HepG2 (cell line): Measurements from ENCODE around the gene SERPINA6. TPM values are rescaled to one million over a fixed set of nuclear protein-coding genes. Genes with fewer than 3 reads are reported as not detected.

ENCODE experiments used
- CREB1 ChIP-seq, 2 experiments: fragments of 450-650 bp in 1 of 2; IDR thresholded peaks; 2 replicates each; pipeline ENCODE4 v1.6.1; 2016 to 2017; ENCODE audit warnings: control low read depth in 1 of 2, mild to moderate bottlenecking in 1 of 2, missing compliant biosample characterization in 1 of 2, missing genetic modification characterization in 1 of 2
- MTA3 ChIP-seq: sonication (generic); formaldehyde crosslinking; IDR thresholded peaks from 2 replicates; pipeline ENCODE4 v1.4.0; 2020; ENCODE audit warnings: missing genetic modification reagents
- NFKB2 ChIP-seq: sonication (generic); formaldehyde crosslinking; IDR thresholded peaks from 2 replicates; pipeline ENCODE4 v1.4.0; 2020; ENCODE audit warnings: missing genetic modification reagents, borderline replicate concordance
- PRDM10 ChIP-seq: sonication (generic); formaldehyde crosslinking; IDR thresholded peaks from 2 replicates; pipeline ENCODE4 v1.4.0; 2020; ENCODE audit warnings: low read depth, missing genetic modification reagents
- RAD21 ChIP-seq: fragments of 450-650 bp; formaldehyde crosslinking; IDR thresholded peaks from 2 replicates; pipeline ENCODE4 v1.5.0; 2020; ENCODE audit warnings: mild to moderate bottlenecking
- RBAK ChIP-seq: sonication (generic); formaldehyde crosslinking; IDR thresholded peaks from 2 replicates; pipeline ENCODE4 v1.5.1; 2020; ENCODE audit warnings: mild to moderate bottlenecking, missing genetic modification reagents
- TRIM22 ChIP-seq: fragments of 450-650 bp; IDR thresholded peaks from 2 replicates; pipeline ENCODE4 v1.6.1; 2017
- ZNF282 ChIP-seq: fragments of 450-650 bp; IDR thresholded peaks from 2 replicates; pipeline ENCODE4 v1.6.1; 2018; ENCODE audit not compliant: partially characterized antibody
- ZNF350 ChIP-seq: sonication (generic); formaldehyde crosslinking; IDR thresholded peaks from 2 replicates; pipeline ENCODE4 v1.4.0; 2020; ENCODE audit warnings: mild to moderate bottlenecking, low read depth, missing genetic modification reagents, borderline replicate concordance
- ZNF567 ChIP-seq: sonication (generic); formaldehyde crosslinking; IDR thresholded peaks from 2 replicates; pipeline ENCODE4 v1.8.1; 2023; ENCODE audit warnings: mild to moderate bottlenecking, missing genetic modification reagents, borderline replicate concordance
- ZNF670 ChIP-seq: sonication (generic); formaldehyde crosslinking; IDR thresholded peaks from 2 replicates; pipeline ENCODE4 v1.8.0; 2022; ENCODE audit warnings: mild to moderate bottlenecking, missing genetic modification reagents, borderline replicate concordance
- polyA plus RNA-seq, 8 experiments: library from polyadenylated mRNA; depleted of rRNA in 3 of 8; stranded (reverse) in 7 of 8; unstranded in 1 of 8; fragments of >200 nt; fragmentation: Illumina TruSeq in 4 of 8; extraction: Trizol in 4 of 8; gene quantifications; 2 replicates each; pipeline versions ENCODE4 v1.2.1 to v1.2.3, GENCODE V29; 2011 to 2016; ENCODE audit warnings: low read depth in 4 of 8, missing spikeins in 1 of 8, mixed read lengths in 1 of 8; ENCODE audit not compliant: insufficient read depth in 1 of 8
- total RNA-seq, 5 experiments: library from RNA; depleted of rRNA; stranded (reverse); fragments of >200 nt; fragmentation: Illumina TruSeq; extraction: Trizol; gene quantifications; 2 replicates each; pipeline ENCODE4 v1.2.3, GENCODE V29; 2016; ENCODE audit warnings: low read depth in 1 of 5
- TF ChIP-seq, protein P1 (sequence below): sonication (generic); formaldehyde crosslinking; IDR thresholded peaks from 2 replicates; pipeline ENCODE4 v1.5.0; 2020; ENCODE audit warnings: missing genetic modification reagents
- TF ChIP-seq, protein P2 (sequence below): sonication (generic); formaldehyde crosslinking; conservative IDR thresholded peaks from 2 replicates; pipeline ENCODE4 v1.4.0; 2020; ENCODE audit warnings: missing genetic modification reagents
- TF ChIP-seq, protein P3 (sequence below): sonication (generic); formaldehyde crosslinking; IDR thresholded peaks from 2 replicates; pipeline ENCODE4 v1.8.0; 2022; ENCODE audit warnings: mild to moderate bottlenecking, missing genetic modification reagents, moderate library complexity

SERPINA6 gene
- total and polyA plus RNA-seq, 2 of the 13 experiments (the other 11 are each of a cell fraction or from before 2014, with no cell fraction given) = 260 to 333 TPM

DNA sequence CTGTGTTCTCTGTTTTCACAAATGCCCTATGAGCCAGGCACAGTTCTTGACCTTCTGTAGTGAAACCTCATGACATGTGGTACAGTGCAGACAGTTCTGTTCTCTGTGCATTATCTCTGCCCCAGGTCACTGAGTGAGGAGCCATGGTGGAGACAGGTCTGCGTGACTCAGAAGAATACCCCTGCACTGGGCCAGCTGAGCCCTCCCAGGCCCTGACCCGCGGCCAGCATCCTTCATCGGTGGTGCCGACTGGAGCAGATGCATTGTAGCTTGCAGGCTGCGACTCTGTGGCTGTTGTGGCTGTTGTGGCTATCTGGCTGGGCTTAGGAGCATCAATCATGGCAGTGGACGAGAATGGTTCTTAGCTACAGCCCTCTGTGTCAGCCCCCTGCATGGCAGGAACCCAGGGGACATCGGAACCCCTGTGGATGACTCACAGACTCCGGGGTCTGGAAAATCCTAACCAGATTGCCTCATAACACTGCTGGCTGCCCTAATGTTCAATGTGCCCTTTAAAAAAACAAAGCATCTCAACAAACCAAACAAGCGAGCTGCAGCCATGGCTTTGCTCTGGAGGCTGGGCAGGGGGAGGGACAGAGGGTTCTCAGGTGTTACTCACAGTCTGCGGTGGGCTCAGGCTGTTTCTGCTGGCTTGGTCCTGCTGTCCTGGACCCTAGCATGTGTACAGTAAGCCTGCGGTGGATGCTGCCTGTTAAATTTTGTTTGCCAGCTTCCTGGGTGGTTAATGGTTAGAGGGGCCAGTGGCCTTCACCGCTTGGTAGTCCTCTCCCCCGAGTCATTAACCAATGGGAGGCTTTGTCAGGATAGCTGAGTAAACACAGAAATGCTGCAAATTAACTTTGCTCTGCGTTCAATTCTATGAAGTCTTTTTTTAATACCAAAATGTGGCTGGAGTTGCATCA lies at the start of gene SERPINA6 (continued):
- TF ChIP-seq, protein P1, sequence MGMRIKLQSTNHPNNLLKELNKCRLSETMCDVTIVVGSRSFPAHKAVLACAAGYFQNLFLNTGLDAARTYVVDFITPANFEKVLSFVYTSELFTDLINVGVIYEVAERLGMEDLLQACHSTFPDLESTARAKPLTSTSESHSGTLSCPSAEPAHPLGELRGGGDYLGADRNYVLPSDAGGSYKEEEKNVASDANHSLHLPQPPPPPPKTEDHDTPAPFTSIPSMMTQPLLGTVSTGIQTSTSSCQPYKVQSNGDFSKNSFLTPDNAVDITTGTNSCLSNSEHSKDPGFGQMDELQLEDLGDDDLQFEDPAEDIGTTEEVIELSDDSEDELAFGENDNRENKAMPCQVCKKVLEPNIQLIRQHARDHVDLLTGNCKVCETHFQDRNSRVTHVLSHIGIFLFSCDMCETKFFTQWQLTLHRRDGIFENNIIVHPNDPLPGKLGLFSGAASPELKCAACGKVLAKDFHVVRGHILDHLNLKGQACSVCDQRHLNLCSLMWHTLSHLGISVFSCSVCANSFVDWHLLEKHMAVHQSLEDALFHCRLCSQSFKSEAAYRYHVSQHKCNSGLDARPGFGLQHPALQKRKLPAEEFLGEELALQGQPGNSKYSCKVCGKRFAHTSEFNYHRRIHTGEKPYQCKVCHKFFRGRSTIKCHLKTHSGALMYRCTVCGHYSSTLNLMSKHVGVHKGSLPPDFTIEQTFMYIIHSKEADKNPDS (CRISPR knock-in tag) = no peak; the same call in 1 of the 2 replicates
- TF ChIP-seq ZNF670 (CRISPR knock-in tag) = 0 out of 2 replicates have a peak, but pooled peaks have one; percentile 43
- TF ChIP-seq ZNF350 (CRISPR knock-in tag) = peak; percentile 79; the same call in 1 of the 2 replicates
- no peak for TF ChIP-seq MTA3 (CRISPR knock-in tag)
- TF ChIP-seq ZNF567 (CRISPR knock-in tag) = no peak
- TF ChIP-seq RBAK = 0 out of 2 replicates have a peak, but pooled peaks have one; percentile 16
- TF ChIP-seq CREB1 (IDR thresholded peaks at IDR 0.05) = no peak
- no peak for TF ChIP-seq CREB1 (CRISPR knock-in tag; IDR thresholded peaks at IDR 0.05)
- no peak for TF ChIP-seq ZNF282
- TF ChIP-seq, protein P2, sequence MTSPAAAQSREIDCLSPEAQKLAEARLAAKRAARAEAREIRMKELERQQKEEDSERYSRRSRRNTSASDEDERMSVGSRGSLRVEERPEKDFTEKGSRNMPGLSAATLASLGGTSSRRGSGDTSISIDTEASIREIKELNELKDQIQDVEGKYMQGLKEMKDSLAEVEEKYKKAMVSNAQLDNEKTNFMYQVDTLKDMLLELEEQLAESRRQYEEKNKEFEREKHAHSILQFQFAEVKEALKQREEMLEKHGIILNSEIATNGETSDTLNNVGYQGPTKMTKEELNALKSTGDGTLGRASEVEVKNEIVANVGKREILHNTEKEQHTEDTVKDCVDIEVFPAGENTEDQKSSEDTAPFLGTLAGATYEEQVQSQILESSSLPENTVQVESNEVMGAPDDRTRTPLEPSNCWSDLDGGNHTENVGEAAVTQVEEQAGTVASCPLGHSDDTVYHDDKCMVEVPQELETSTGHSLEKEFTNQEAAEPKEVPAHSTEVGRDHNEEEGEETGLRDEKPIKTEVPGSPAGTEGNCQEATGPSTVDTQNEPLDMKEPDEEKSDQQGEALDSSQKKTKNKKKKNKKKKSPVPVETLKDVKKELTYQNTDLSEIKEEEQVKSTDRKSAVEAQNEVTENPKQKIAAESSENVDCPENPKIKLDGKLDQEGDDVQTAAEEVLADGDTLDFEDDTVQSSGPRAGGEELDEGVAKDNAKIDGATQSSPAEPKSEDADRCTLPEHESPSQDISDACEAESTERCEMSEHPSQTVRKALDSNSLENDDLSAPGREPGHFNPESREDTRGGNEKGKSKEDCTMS (CRISPR knock-in tag) = no peak
- TF ChIP-seq NFKB2 (CRISPR knock-in tag) = peak; percentile 58; the same call in 1 of the 2 replicates
- TF ChIP-seq RAD21 (CRISPR knock-in tag) = peak; percentile 31; the same call in 1 of the 2 replicates
- TF ChIP-seq TRIM22 = no peak
- no peak for TF ChIP-seq PRDM10 (CRISPR knock-in tag)
- TF ChIP-seq, protein P3, sequence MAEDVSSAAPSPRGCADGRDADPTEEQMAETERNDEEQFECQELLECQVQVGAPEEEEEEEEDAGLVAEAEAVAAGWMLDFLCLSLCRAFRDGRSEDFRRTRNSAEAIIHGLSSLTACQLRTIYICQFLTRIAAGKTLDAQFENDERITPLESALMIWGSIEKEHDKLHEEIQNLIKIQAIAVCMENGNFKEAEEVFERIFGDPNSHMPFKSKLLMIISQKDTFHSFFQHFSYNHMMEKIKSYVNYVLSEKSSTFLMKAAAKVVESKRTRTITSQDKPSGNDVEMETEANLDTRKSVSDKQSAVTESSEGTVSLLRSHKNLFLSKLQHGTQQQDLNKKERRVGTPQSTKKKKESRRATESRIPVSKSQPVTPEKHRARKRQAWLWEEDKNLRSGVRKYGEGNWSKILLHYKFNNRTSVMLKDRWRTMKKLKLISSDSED (CRISPR knock-in tag) = no peak
